Large intestine (tissue), 3 donors: ENCODE results near the gene CAPZA1. TPM values are rescaled to one million over a fixed set of nuclear protein-coding genes. Genes with fewer than 3 reads are reported as not detected.

Experiments used
- DNase-seq, 2 donors: peaks; one replicate each; pipeline versions ENCODE4 v3.0.0 to v3.0.0-alpha.2; 2013
- H3K27ac ChIP-seq: one replicate; pipeline ENCODE4 v1.5.1; 2013; ENCODE audit warnings: low read length
- H3K27me3 ChIP-seq: 2 replicates; pipeline ENCODE4 v1.6.1; 2013; ENCODE audit warnings: low read length; ENCODE audit not compliant: control insufficient read depth, insufficient read depth
- H3K36me3 ChIP-seq: 2 replicates; pipeline ENCODE4 v1.6.1; 2013; ENCODE audit warnings: low read length; ENCODE audit not compliant: control insufficient read depth, insufficient read depth
- H3K4me1 ChIP-seq: one replicate; pipeline ENCODE4 v1.6.1; 2013; ENCODE audit warnings: low read length; ENCODE audit not compliant: control insufficient read depth, insufficient read depth
- H3K4me3 ChIP-seq: one replicate; pipeline ENCODE4 v1.5.1; 2013; ENCODE audit warnings: low read length
- H3K9me3 ChIP-seq: one replicate; pipeline ENCODE4 v1.6.1; 2013; ENCODE audit warnings: mild to moderate bottlenecking, low read depth, low read length, moderate library complexity; ENCODE audit not compliant: control insufficient read depth
- WGBS: methylation state at CpG from one replicate; pipeline ENCODE4 v1.1.5; 2013; ENCODE audit warnings: low lambda C conversion rate; ENCODE audit not compliant: insufficient coverage; 5-methylcytosine and 5-hydroxymethylcytosine counted together
- polyA plus RNA-seq: library from polyadenylated mRNA; unstranded; fragments of 120-200 nt; gene quantifications from one replicate; pipeline ENCODE4 v1.2.1, GENCODE V29; 2013

The CAPZA1 gene
- polyA plus RNA-seq, 1 donor, result 110 TPM

GRCh38 chr1:112699425-112700144 lies 80.0 kb downstream of the CAPZA1 start:
- DNase-seq, result peak in 1 of 2 donors; percentile 64
- WGBS, result no CpG with 5 or more reads among the region's 13 CpGs
- Histone ChIP-seq H3K27ac (peak overlapping the region; percentile 98), H3K36me3 (peaks cover 78% of the 10 kb centered on the region), H3K27me3 (no peaks in the 10 kb centered on the region), H3K9me3 (no peaks in the 10 kb centered on the region), H3K4me3 (no peak overlapping the region), H3K4me1 (peaks cover 75% of the 10 kb centered on the region)

GRCh38 chr1:112700290-112701226 lies 80.9 kb downstream of the CAPZA1 start:
- peaks cover 79% of the 10 kb centered on the region for H3K4me1 ChIP-seq
- H3K4me3 ChIP-seq, result no peak overlapping the region

GRCh38 chr1:112701227-112702066 lies 81.8 kb downstream of the CAPZA1 start:
- peaks cover 59% of the 10 kb centered on the region for H3K36me3 ChIP-seq
- no peak for DNase-seq
- no peaks in the 10 kb centered on the region for H3K9me3 ChIP-seq
- H3K27me3 ChIP-seq, result no peaks in the 10 kb centered on the region
- H3K4me1 ChIP-seq, result peaks cover 85% of the 10 kb centered on the region
- 100% methylated on average over 1 of the region's 17 CpGs for WGBS
- no peak overlapping the region for H3K4me3 ChIP-seq
- peak overlapping the region; percentile 98 for H3K27ac ChIP-seq

More at GRCh38 chr1:112700290-112701226, 80.9 kb downstream of the CAPZA1 start:
- no CpG with 5 or more reads among the region's 7 CpGs for WGBS
- H3K36me3 ChIP-seq, result peaks cover 68% of the 10 kb centered on the region
- peak; percentile 95 to 96 for DNase-seq
- H3K27me3 ChIP-seq, result no peaks in the 10 kb centered on the region
- H3K27ac ChIP-seq, result peak overlapping the region; percentile 98
- H3K9me3 ChIP-seq, result no peaks in the 10 kb centered on the region

- WGBS, result no CpG with 5 or more reads among the region's 3 CpGs
- Histone ChIP-seq H3K36me3 (peaks cover 53% of the 10 kb centered on the region), H3K4me3 (no peak overlapping the region), H3K9me3 (no peaks in the 10 kb centered on the region), H3K4me1 (peaks cover 81% of the 10 kb centered on the region), H3K27me3 (no peaks in the 10 kb centered on the region), H3K27ac (peak overlapping the region; percentile 98)
- DNase-seq, result no peak
Observed at GRCh38 chr1:112702067-112702395, 82.4 kb downstream of the CAPZA1 start.

- peaks cover 76% of the 10 kb centered on the region for H3K4me1 ChIP-seq
- H3K27me3 ChIP-seq, result no peaks in the 10 kb centered on the region
- H3K27ac ChIP-seq, result peak overlapping the region; percentile 98
- no peak for DNase-seq
- no peak overlapping the region for H3K4me3 ChIP-seq
- WGBS, result no CpG with 5 or more reads among the region's 12 CpGs
- H3K36me3 ChIP-seq, result peaks cover 51% of the 10 kb centered on the region
- no peaks in the 10 kb centered on the region for H3K9me3 ChIP-seq
Observed at GRCh38 chr1:112702420-112703261, 83.0 kb downstream of the CAPZA1 start.

- H3K4me1 ChIP-seq, result peaks cover 65% of the 10 kb centered on the region
- DNase-seq, result no peak
- no peak overlapping the region for H3K27ac ChIP-seq
- 100% methylated on average over 1 of the region's 8 CpGs for WGBS
- peaks cover 40% of the 10 kb centered on the region for H3K36me3 ChIP-seq
- no peak overlapping the region for H3K4me3 ChIP-seq
- H3K27me3 ChIP-seq, result no peaks in the 10 kb centered on the region
- no peaks in the 10 kb centered on the region for H3K9me3 ChIP-seq
Observed at GRCh38 chr1:112703706-112704105, 84.1 kb downstream of the CAPZA1 start.

- DNase-seq, result no peak
- no peaks in the 10 kb centered on the region for H3K27me3 ChIP-seq
- peak overlapping the region; percentile 97 for H3K4me3 ChIP-seq
- H3K4me1 ChIP-seq, result peaks cover 60% of the 10 kb centered on the region
- no CpG with 5 or more reads among the region's 7 CpGs for WGBS
- H3K27ac ChIP-seq, result peak overlapping the region; percentile 91
- no peaks in the 10 kb centered on the region for H3K9me3 ChIP-seq
- peaks cover 37% of the 10 kb centered on the region for H3K36me3 ChIP-seq
Observed at GRCh38 chr1:112704391-112704933, 84.8 kb downstream of the CAPZA1 start.

- Histone ChIP-seq H3K4me1 (peaks cover 54% of the 10 kb centered on the region), H3K27ac (peak overlapping the region; percentile 91), H3K36me3 (peaks cover 31% of the 10 kb centered on the region), H3K9me3 (no peaks in the 10 kb centered on the region), H3K4me3 (peak overlapping the region; percentile 97), H3K27me3 (no peaks in the 10 kb centered on the region)
- 0% methylated on average over 1 of the region's 13 CpGs for WGBS
- DNase-seq, result peak; percentile 92 to 94
Observed at GRCh38 chr1:112704934-112705627, 85.4 kb downstream of the CAPZA1 start.
